Neuron (in vitro differentiated cells): ENCODE measurements around the gene PMEL.

Experiments used
- H2AFZ ChIP-seq: one replicate; pipeline ENCODE4 v1.6.1; 2013; ENCODE audit warnings: low read depth, mild to moderate bottlenecking, inconsistent platforms, low read length, moderate library complexity
- H3K27me3 ChIP-seq: one replicate; pipeline ENCODE4 v1.6.1; 2013; ENCODE audit warnings: low read length; ENCODE audit not compliant: insufficient read depth
- H3K36me3 ChIP-seq: one replicate; pipeline ENCODE4 v1.6.1; 2013; ENCODE audit warnings: low read length; ENCODE audit not compliant: insufficient read depth
- H3K4me1 ChIP-seq: one replicate; pipeline ENCODE4 v1.6.1; 2013; ENCODE audit warnings: low read length; ENCODE audit not compliant: insufficient read depth
- H3K4me3 ChIP-seq: 2 replicates; pipeline ENCODE4 v1.5.1; 2013; ENCODE audit warnings: mild to moderate bottlenecking, low read length, moderate library complexity
- H3K9me3 ChIP-seq: one replicate; pipeline ENCODE4 v1.6.1; 2013; ENCODE audit warnings: low read length

Gene PMEL

GRCh38 chr12:55974308-55974730 lies 8.5 kb upstream of the PMEL start:
- no peak overlapping the region for H2AFZ ChIP-seq
- peaks cover 37% of the 10 kb centered on the region for H3K36me3 ChIP-seq
- peaks cover 21% of the 10 kb centered on the region for H3K4me1 ChIP-seq
- H3K4me3 ChIP-seq = peak overlapping the region; percentile 81
- H3K27me3 ChIP-seq = no peaks in the 10 kb centered on the region
- no peaks in the 10 kb centered on the region for H3K9me3 ChIP-seq

GRCh38 chr12:55973599-55974307 lies 7.9 kb upstream of the PMEL start, which contains the start of gene RAB5B:
Gene RAB5B, plus strand, starts transcription at chr12:55974078. Its CDS starts 12,883 bp downstream, at chr12:55986961.
- H3K36me3 ChIP-seq = peaks cover 38% of the 10 kb centered on the region
- H3K9me3 ChIP-seq = no peaks in the 10 kb centered on the region
- H3K4me1 ChIP-seq = peaks cover 23% of the 10 kb centered on the region
- H3K4me3 ChIP-seq = peak within 1 kb of the TSS; percentile 81
- H2AFZ ChIP-seq = peak within 1 kb of the TSS; percentile 22
- H3K27me3 ChIP-seq = no peaks in the 10 kb centered on the region

DNA sequence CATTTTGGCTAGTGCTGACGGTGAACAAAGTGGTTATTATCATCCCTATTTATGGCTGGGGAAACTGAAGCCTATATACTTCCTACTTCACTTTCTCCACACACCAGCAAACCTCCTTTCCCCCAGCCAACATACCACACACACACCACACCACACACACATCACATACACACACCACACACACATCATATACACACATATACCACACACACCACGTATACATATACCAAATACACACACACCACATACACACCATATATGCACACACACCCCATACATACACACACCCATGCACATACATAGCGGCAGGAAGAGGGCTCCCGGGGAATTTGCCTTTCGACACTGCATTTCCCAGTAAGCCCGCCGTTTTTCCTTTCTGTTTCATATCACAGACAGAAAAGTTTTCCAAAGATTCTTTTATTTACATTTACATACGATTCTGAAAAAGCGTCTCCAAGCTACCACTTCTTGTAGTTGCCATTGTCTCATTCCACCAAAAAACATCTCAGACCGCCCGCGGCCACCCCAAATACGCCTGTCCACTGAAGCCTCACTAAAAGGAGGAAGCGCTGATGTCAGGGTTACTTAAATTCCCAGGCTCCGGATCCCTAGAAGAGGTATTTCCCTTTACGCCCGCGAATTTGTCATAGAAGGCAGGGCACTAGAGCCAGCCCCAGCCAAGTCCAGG lies 7.2 kb upstream of the PMEL start:
- no peaks in the 10 kb centered on the region for H3K27me3 ChIP-seq
- H3K36me3 ChIP-seq = peaks cover 45% of the 10 kb centered on the region
- H3K9me3 ChIP-seq = no peaks in the 10 kb centered on the region
- H3K4me3 ChIP-seq = peak overlapping the region; percentile 62
- H2AFZ ChIP-seq = peak overlapping the region; percentile 22
- peaks cover 26% of the 10 kb centered on the region for H3K4me1 ChIP-seq

DNA sequence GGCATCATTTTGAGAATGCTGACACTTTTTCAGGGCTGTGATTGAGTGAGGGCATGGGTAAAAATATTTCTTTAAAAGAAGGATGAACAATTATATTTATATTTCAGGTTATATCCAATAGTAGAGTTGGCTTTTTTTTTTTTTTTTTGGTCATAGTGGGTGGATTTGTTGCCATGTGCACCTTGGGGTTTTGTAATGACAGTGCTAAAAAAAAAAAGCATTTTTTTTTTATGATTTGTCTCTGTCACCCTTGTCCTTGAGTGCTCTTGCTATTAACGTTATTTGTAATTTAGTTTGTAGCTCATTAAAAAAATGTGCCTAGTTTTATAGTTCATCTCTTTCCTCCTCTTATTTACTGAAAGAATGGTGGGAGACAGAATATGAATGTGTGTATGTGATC lies 6.6 kb upstream of the PMEL start:
- Histone ChIP-seq H2AFZ (no peak overlapping the region), H3K4me1 (peaks cover 32% of the 10 kb centered on the region), H3K9me3 (no peaks in the 10 kb centered on the region), H3K27me3 (no peaks in the 10 kb centered on the region), H3K4me3 (peak overlapping the region; percentile 62), H3K36me3 (peaks cover 44% of the 10 kb centered on the region)

GRCh38 chr12:55972042-55972441 lies 6.2 kb upstream of the PMEL start:
- peaks cover 35% of the 10 kb centered on the region for H3K4me1 ChIP-seq
- H3K9me3 ChIP-seq = no peaks in the 10 kb centered on the region
- H2AFZ ChIP-seq = no peak overlapping the region
- no peaks in the 10 kb centered on the region for H3K27me3 ChIP-seq
- H3K4me3 ChIP-seq = no peak overlapping the region
- peaks cover 43% of the 10 kb centered on the region for H3K36me3 ChIP-seq

GRCh38 chr12:55970775-55971174 lies 4.9 kb upstream of the PMEL start:
- Histone ChIP-seq H3K36me3 (peaks cover 34% of the 10 kb centered on the region), H3K4me3 (no peak overlapping the region), H2AFZ (no peak overlapping the region), H3K9me3 (no peaks in the 10 kb centered on the region), H3K27me3 (no peaks in the 10 kb centered on the region), H3K4me1 (peaks cover 40% of the 10 kb centered on the region)

DNA sequence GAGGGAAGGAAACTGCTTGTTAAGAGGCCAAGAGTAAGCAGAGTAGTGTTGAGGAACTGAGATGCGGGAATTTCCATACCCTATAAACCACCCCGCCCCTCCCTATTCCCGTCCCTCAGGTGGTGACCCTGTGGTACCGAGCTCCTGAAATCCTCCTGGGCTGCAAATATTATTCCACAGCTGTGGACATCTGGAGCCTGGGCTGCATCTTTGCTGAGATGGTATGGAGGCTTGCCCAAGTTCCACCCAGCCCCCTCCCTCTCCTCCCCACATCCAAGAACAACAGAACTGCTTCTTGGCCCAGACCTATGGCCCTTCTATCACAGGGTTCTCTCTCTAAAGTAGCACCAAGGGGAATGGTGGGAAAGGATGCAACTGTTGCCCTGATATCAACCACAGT lies 3.5 kb upstream of the PMEL start:
- peaks cover 34% of the 10 kb centered on the region for H3K36me3 ChIP-seq
- no peaks in the 10 kb centered on the region for H3K9me3 ChIP-seq
- peaks cover 38% of the 10 kb centered on the region for H3K4me1 ChIP-seq
- no peaks in the 10 kb centered on the region for H3K27me3 ChIP-seq
- H2AFZ ChIP-seq = no peak overlapping the region
- H3K4me3 ChIP-seq = no peak overlapping the region

DNA sequence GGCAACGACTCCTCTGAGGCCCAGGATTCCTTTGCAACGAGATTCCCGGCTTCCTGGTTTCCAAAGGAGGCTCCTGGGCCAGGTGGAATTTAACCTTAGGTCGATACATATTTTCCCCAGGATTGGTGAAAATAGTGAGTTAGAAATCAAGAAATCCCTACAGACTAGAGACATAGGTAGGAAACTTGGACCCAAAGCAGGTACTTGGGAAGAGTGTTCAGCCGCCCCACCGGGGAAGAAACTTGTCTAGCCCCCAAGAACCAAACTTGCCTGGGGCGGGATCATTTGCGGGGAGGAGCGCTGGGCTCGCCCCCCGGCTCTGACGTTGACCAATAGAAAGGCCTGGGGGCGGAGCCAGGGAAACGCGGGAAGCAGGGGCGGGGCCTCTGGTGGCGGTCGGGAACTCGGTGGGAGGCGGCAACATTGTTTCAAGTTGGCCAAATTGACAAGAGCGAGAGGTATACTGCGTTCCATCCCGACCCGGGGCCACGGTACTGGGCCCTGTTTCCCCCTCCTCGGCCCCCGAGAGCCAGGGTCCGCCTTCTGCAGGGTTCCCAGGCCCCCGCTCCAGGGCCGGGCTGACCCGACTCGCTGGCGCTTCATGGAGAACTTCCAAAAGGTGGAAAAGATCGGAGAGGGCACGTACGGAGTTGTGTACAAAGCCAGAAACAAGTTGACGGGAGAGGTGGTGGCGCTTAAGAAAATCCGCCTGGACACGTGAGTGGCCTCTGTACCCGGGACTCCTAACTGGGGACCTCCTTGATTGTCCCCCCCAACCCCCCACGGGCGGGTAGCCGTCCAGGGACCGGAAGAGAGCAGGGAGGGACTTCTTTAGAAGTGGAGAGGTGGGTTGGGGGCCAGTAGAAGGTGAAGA lies 803 bp upstream of the PMEL start, which contains the start of gene CDK2:
Gene CDK2 (plus strand): TSS at position 423 of the 874 bp plus-strand sequence. CDS start 179 bp downstream, at position 602.
- no peaks in the 10 kb centered on the region for H3K27me3 ChIP-seq
- H2AFZ ChIP-seq = peak within 1 kb of the TSS; percentile 93
- peaks cover 26% of the 10 kb centered on the region for H3K4me1 ChIP-seq
- H3K36me3 ChIP-seq = peaks cover 34% of the 10 kb centered on the region
- no peaks in the 10 kb centered on the region for H3K9me3 ChIP-seq
- H3K4me3 ChIP-seq = peak within 1 kb of the TSS; percentile 88

- Histone ChIP-seq H3K27me3 (no peaks in the 10 kb centered on the region), H3K9me3 (no peaks in the 10 kb centered on the region), H2AFZ (peak overlapping the region; percentile 93), H3K36me3 (peaks cover 22% of the 10 kb centered on the region), H3K4me3 (no peak overlapping the region), H3K4me1 (peaks cover 26% of the 10 kb centered on the region)
Observed at GRCh38 chr12:55965240-55965639, 602 bp downstream of the PMEL start.

DNA sequence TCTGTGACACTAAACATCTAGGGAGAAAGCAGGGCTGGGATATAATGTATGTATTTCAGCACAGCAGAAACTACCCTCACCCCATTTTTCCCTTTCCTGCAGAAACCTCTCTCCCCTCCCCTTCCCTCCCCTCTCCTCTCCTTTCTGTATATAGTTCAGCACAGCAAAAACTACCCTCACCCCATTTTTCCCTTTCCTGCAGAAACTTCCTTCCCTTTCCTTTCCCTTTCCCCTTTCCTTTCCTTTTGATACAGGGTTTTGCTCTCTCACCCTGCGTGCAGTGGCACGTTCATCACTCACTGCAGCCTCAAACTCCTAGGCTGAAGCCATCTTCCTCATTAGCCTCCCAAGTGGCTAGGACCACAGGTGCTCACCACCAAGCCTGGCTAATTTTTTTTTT lies 2.1 kb downstream of the PMEL start:
- Histone ChIP-seq H3K27me3 (no peaks in the 10 kb centered on the region), H3K4me3 (no peak overlapping the region), H3K4me1 (peaks cover 24% of the 10 kb centered on the region), H2AFZ (no peak overlapping the region), H3K36me3 (peaks cover 10% of the 10 kb centered on the region), H3K9me3 (no peaks in the 10 kb centered on the region)

GRCh38 chr12:55957106-55957859 lies 8.6 kb downstream of the PMEL start:
- no peaks in the 10 kb centered on the region for H3K36me3 ChIP-seq
- no peak overlapping the region for H3K4me3 ChIP-seq
- no peak overlapping the region for H2AFZ ChIP-seq
- H3K4me1 ChIP-seq = no peaks in the 10 kb centered on the region
- no peaks in the 10 kb centered on the region for H3K9me3 ChIP-seq
- no peaks in the 10 kb centered on the region for H3K27me3 ChIP-seq

GRCh38 chr12:55955800-55956508 lies 9.9 kb downstream of the PMEL start:
- Histone ChIP-seq H3K9me3 (no peaks in the 10 kb centered on the region), H3K36me3 (no peaks in the 10 kb centered on the region), H2AFZ (no peak overlapping the region), H3K27me3 (no peaks in the 10 kb centered on the region), H3K4me3 (no peak overlapping the region), H3K4me1 (no peaks in the 10 kb centered on the region)
